WI38 (cell line): ENCODE data around the gene PTTG1IP.
A peak's percentile ranks its signal among the peaks of the same experiment; 100 is the strongest.

Experiments used
- H3K4me3 ChIP-seq: 2 replicates; pipeline ENCODE4 v1.5.1; 2011; ENCODE audit warnings: low read depth, mild to moderate bottlenecking, control low read depth, low read length
- CTCF ChIP-seq: IDR thresholded peaks from 2 replicates; pipeline ENCODE4 v1.5.1; 2012; ENCODE audit warnings: low read depth, mild to moderate bottlenecking, control low read depth, low read length

PTTG1IP gene

GRCh38 chr21:44874497-44875315, 1.2 kb upstream of the PTTG1IP start:
- peak overlapping the region; percentile 94 for H3K4me3 ChIP-seq

GRCh38 chr21:44874240-44874496, 678 bp upstream of the PTTG1IP start:
- H3K4me3 ChIP-seq, result peak overlapping the region; percentile 94
- TF ChIP-seq CTCF, result no peak

More at GRCh38 chr21:44874497-44875315, 1.2 kb upstream of the PTTG1IP start:
- no peak for TF ChIP-seq CTCF

GRCh38 chr21:44872649-44873355, 688 bp downstream of the PTTG1IP start:
- peak overlapping the region; percentile 94 for H3K4me3 ChIP-seq
- no peak for TF ChIP-seq CTCF

GRCh38 chr21:44872323-44872648, 1.2 kb downstream of the PTTG1IP start:
- no peak for TF ChIP-seq CTCF
- peak overlapping the region; percentile 94 for H3K4me3 ChIP-seq

GRCh38 chr21:44871576-44872269, 1.8 kb downstream of the PTTG1IP start:
- peak overlapping the region; percentile 94 for H3K4me3 ChIP-seq
- no peak for TF ChIP-seq CTCF

GRCh38 chr21:44870748-44871495, 2.6 kb downstream of the PTTG1IP start:
- peak overlapping the region; percentile 94 for H3K4me3 ChIP-seq
- TF ChIP-seq CTCF, result no peak
